Measurements from ENCODE around the gene SPEF1. TPM values are rescaled to one million over a fixed set of nuclear protein-coding genes. Genes with fewer than 3 reads are reported as not detected.

The SPEF1 gene
- total and polyA plus RNA-seq, 2 of the 13 experiments (the other 11 are each of a cell fraction or from before 2014, with no cell fraction given) = 0.11 to 0.27 TPM

DNA sequence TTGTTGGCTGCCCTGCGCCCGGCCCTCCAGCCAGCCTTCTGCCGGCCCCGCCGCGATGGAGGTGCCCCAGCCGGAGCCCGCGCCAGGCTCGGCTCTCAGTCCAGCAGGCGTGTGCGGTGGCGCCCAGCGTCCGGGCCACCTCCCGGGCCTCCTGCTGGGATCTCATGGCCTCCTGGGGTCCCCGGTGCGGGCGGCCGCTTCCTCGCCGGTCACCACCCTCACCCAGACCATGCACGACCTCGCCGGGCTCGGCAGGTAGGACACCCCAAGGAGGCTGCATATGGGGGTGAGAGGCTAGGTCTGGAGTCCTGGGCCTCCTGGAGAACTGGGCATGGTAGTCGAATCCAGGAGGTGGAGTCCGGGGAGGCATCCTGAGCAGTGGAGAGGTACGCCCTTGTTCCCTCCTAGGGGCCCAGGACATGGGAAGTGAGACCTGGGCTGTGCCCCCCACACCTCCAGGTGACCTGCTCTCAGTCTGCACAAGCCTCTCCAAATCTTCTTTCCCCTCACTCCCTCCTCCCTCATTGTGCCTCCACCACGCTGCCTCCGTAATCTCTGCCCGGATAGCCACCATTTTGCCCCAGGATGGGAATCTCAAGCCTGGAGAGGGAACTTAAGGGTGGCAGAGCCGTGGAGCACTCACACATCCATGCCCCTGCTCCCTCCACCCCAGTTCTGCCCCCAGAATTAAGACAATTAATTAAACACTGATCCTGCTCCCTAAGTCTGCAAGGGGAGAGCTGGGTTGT is 15.4 kb upstream of the SPEF1 start (continued):
- TF ChIP-seq, protein P1, sequence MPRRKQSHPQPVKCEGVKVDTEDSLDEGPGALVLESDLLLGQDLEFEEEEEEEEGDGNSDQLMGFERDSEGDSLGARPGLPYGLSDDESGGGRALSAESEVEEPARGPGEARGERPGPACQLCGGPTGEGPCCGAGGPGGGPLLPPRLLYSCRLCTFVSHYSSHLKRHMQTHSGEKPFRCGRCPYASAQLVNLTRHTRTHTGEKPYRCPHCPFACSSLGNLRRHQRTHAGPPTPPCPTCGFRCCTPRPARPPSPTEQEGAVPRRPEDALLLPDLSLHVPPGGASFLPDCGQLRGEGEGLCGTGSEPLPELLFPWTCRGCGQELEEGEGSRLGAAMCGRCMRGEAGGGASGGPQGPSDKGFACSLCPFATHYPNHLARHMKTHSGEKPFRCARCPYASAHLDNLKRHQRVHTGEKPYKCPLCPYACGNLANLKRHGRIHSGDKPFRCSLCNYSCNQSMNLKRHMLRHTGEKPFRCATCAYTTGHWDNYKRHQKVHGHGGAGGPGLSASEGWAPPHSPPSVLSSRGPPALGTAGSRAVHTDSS (CRISPR knock-in tag; conservative IDR thresholded peaks at IDR 0.05) = peak; percentile 60; the same call in 1 of the 2 replicates
- TF ChIP-seq NR2C2 (CRISPR knock-in tag; IDR thresholded peaks at IDR 0.05; ENCODE audit: borderline replicate concordance) (no peak), ZC3H4 (CRISPR knock-in tag; IDR thresholded peaks at IDR 0.05; ENCODE audit: borderline replicate concordance) (0 out of 2 replicates have a peak, but pooled peaks have one; percentile 45), MXD1 (CRISPR knock-in tag; IDR thresholded peaks at IDR 0.05) (peak; percentile 28; the same call in 1 of the 2 replicates), DMTF1 (CRISPR knock-in tag; IDR thresholded peaks at IDR 0.05) (no peak), ETV5 (CRISPR knock-in tag; IDR thresholded peaks at IDR 0.05; ENCODE audit: borderline replicate concordance) (0 out of 2 replicates have a peak, but pooled peaks have one; percentile 16), ZNF770 (CRISPR knock-in tag; IDR thresholded peaks at IDR 0.05) (peak; percentile 78), ZNF235 (CRISPR knock-in tag; IDR thresholded peaks at IDR 0.05; ENCODE audit: borderline replicate concordance) (peak; percentile 71; the same call in 1 of the 2 replicates), REL (CRISPR knock-in tag; conservative IDR thresholded peaks at IDR 0.05) (no peak), SETDB1 (CRISPR knock-in tag; IDR thresholded peaks at IDR 0.05; ENCODE audit: borderline replicate concordance) (no peak)
- TF ChIP-seq, protein P2, sequence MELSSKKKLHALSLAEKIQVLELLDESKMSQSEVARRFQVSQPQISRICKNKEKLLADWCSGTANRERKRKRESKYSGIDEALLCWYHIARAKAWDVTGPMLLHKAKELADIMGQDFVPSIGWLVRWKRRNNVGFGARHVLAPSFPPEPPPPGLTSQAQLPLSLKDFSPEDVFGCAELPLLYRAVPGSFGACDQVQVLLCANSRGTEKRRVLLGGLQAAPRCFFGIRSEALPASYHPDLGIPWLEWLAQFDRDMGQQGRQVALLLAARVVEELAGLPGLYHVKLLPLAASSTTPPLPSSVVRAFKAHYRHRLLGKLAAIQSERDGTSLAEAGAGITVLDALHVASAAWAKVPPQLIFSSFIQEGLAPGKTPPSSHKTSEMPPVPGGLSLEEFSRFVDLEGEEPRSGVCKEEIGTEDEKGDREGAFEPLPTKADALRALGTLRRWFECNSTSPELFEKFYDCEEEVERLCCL (CRISPR knock-in tag; IDR thresholded peaks at IDR 0.05; ENCODE audit: borderline replicate concordance) = 0 out of 2 replicates have a peak, but pooled peaks have one; percentile 55
- TF ChIP-seq, protein P3, sequence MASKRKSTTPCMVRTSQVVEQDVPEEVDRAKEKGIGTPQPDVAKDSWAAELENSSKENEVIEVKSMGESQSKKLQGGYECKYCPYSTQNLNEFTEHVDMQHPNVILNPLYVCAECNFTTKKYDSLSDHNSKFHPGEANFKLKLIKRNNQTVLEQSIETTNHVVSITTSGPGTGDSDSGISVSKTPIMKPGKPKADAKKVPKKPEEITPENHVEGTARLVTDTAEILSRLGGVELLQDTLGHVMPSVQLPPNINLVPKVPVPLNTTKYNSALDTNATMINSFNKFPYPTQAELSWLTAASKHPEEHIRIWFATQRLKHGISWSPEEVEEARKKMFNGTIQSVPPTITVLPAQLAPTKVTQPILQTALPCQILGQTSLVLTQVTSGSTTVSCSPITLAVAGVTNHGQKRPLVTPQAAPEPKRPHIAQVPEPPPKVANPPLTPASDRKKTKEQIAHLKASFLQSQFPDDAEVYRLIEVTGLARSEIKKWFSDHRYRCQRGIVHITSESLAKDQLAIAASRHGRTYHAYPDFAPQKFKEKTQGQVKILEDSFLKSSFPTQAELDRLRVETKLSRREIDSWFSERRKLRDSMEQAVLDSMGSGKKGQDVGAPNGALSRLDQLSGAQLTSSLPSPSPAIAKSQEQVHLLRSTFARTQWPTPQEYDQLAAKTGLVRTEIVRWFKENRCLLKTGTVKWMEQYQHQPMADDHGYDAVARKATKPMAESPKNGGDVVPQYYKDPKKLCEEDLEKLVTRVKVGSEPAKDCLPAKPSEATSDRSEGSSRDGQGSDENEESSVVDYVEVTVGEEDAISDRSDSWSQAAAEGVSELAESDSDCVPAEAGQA (IDR thresholded peaks at IDR 0.05; ENCODE audit: low read depth) = peak; percentile 15; the same call in 1 of the 2 replicates
- TF ChIP-seq, protein P3 (CRISPR knock-in tag; IDR thresholded peaks at IDR 0.05; ENCODE audit: borderline replicate concordance) = no peak
